Stimulated activated CD4-positive, alpha-beta T cell treated with anti-CD3 and anti-CD28 coated beads, Interleukin-12 subunit alpha, Interleukin-12 subunit beta, amount 100 ng/mL, for 24 hours (primary cell): ENCODE data around the gene NRAP.
A peak's percentile ranks its signal among the peaks of the same experiment; 100 is the strongest.

Experiments
- DNase-seq, 2 experiments: peaks; one replicate each; pipeline ENCODE4 v3.0.0-alpha.2; 2020; ENCODE audit warnings: low read depth in 2 of 2

Gene NRAP

DNA sequence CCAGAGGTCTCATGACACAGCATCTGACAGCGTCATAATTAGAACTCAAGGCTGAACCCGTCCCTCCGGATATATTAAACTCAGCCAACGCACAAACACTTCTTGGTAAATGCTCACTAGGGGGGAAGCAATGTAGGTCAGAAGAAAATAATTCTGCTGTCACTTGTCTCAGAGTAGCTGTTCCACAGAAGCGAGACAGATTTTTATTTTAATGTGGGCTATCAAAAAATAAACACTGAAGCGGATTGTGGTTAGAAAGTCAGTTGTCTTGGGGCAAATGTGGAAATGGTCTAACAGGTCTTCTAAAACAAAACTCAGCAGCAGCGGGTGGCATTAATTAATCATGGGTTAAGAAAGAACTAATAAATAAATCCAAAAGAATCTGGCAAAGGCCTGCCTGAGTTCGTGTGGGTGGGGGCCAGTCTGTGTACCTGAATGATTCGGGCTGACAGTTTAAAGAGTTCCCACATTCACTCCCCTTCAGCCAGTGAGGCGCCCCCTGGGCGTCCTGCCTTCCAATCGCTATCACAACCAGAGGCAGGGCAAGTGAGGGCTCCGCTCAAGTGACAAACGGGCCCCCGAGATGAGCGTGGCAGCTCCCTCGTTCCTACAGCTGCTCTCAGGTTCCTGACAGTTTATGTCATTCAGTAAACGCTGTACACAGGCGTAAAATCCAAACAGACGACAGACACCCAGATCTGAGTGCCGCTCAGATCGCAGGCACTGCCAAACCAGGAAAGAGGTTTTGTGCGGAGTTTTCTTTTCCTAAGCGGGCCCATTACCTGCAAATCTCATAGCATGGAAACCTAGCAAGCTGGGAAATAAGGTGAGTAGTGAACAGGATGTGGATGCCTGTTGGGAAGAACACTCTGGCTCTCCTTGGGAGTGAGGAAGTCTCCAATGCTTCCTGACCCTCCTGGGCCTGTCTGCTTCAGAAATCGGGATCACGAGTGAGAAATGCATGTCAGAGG lies 52.9 kb downstream of the NRAP start:
- DNase-seq, result no peak

DNA sequence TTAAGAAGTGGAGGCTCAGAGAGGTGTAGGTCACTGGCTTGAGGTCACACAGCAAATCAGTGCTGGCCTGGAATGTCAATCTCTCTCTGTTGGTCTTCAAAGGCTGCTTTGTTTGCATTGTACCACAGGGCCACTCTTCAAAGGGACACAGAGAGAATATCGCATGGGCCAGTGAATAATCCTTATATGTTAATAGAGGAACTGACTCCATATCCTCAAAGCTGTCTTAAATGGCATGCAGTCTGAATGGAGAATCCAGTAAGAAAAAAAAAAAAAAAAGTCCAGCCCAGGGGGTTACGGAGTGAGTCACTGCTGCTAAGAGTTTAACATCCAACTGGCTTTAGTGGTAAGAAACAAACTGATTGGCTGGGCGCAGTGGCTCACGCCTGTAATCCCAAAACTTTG lies 54.1 kb downstream of the NRAP start:
- no peak for DNase-seq

DNA sequence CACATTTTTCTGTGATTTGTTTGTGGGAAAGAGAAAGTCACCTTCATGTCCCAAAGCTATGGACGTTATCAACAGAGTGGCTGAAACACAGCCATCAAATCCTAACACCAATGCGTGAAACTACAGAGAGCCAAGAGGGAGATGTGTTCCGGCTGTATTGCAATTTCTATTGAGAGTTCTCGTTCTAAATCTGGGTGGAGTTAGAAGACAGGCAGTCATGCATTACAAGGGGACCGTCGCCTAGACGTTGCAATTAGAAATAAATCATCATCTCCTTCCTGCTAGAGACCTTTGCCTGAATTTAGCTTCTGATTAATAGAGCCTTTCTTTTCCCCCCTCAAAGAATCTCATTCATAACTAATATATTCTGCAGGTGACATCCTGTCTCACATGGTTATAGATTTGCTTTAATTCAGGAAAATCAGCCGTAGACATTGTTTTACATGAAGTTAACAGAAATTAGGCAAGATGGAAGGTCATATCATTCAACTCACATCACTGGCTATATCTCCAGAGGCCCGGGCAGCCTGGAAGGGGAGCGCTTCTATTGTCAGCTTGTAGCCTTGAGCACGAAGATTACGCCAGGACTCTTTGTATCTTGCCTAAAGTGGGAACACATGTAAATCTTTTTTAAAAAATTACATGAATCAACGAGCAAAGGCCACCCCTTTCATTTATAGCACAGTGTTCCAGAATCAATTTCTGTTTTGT lies 58.4 kb downstream of the NRAP start:
- no peak for DNase-seq

DNA sequence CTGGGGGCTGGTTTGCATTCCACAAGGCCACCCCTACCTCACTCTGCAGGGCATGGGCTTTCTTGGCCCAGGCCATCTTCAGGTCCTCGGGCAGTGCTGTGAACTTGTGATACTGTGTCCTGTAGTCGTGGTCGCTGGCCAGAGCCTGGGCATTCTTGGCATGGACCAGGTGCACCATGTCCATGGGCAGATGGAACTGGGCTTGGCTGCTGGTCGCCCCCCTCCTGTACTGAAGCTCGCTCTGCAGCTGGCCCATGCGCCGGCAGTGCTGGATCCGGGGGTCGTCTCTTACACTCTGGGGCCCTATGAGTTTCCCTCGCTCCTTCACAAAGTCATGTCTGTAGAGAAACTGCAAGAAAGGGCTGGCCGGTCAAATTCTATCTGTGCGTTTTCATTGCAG lies 59.3 kb downstream of the NRAP start:
- no peak for DNase-seq

DNA sequence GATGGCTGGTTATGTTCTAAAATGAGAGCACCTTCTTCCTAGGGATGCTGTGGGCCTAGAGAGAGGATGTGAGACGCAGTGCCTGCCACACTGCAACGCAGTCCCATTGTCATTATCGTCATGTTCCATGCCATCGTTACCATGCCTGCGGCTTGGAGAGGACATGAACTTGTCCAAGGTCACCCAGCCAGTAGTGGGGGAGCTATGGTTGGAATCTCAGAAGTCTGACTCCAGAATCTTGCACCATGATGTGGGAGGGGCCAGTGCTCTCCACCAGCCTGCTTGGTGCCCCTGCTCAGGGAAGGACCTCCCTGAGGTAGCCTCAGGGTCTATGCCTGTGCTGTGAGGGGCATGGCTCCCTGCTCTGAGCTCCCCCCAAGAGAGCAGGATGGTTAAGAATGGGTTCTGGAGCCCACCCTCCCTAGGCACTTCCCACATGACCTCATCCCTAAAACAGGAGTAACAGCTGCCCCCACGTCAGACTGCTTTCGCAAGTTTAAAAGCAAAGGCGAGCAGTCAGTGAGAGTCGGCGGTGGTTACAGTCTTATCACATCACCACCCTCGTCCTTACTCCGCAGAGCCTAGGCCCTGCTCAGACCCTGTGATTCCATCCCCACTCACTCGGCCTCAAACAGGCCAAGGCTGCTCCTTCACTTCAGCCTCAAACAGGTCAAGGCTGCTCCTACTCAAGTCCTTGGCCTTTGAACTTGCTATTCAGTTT lies 60.6 kb downstream of the NRAP start:
- DNase-seq, result no peak

DNA sequence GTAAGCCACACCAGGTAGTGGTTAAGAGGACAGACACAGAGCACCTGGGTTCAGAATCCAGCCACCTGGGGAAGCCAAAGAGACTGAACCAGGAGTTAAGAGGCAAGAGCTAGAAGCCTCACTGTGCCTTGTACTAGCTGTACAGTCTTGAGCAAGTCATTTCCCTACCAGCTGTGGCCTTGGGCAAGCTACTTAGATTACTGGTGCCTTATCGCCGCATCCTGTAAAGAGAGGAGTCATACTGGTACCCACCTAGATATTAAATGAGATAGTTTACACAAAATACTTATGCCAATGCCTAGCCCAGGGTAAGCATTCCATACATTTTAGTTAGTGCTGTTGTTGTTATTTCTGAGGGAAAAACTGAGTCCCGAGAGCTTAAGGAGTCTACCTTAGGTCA lies 63.3 kb downstream of the NRAP start:
- DNase-seq, result no peak

DNA sequence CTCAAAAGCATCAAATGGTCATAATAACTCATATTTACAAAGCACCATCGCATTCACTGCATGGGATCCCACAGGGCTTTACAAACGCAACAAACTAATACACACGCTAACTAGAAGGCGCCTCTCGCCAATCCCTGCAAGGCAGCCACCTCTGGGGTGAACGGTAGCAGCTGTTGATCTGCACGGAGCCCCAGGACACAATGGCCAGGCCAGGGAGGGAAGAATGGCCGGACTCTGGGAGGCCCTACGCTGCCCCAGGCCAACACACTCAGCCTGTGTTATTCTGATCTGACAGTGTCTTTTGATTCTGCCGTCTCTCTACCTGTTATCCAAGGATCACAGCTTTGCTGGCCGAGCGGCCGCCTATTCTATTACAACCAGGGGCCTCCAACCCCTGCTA lies 69.2 kb downstream of the NRAP start:
- DNase-seq, result no peak

DNA sequence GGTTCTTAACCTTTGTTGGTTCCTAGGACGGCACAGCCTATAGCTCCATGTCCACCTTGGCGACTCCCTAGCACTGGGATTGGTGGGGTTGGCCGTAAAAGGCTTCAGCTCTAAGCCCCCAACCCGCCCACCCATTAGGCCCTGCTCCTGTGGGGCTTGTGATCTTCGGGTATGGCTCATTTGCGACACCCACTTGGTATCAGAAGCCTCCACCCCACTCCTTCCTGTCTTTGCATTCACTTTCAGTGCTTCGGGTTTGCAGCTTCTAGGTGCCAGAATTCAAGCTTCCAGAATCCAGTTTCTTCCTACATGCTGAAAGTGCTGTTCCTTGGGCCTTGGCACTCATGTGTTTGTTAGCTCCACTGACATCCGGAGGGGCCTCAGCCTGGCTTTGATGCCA lies 71.5 kb downstream of the NRAP start:
- no peak for DNase-seq

DNA sequence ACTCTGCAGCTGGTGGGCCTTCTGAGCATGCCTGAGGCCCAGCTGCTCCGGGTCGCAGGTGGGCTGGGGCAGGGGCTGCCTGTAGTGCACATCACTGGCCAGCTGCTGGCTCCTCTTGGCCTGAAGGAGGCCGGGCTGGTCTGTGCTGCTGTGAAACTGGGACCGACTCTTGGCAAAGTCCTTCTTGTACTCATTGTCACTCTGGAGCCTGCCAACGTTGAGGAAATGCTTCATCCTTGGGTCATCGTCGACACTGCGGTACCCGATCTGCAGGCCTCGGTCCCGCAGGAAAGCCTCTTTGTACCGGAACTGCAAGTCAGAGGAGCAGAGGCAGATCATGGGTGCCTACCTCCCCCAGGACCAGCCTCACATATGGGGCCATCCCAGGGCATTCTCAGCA lies 73.3 kb downstream of the NRAP start:
- DNase-seq, result no peak

DNA sequence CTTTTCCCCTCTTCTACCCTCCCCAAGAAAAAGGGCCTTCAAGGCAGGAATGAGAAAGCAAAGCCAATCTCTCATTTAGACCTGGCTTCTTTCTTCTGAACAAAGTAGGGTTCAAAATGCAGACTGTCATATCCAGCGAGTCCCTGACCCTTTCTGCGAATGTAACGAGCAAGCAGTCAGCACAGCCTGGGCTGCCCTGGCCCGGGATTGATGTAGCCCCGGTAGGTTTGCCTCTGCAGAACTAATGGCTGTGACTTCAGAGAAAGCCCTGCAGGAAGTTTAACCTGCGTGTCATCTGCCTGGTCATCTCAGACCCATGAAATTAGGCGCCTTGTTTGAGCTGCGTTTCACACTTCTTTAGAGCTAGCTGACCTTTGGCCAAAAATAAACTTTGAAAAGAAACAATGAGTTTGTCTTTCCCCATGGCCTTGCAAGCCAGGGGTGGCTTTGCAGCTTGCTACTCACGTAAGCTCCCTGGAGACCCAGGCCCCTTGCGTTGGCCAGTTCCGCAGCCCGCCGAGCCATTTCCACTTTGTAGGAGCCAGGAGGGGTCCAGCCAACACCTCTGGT lies 74.6 kb downstream of the NRAP start:
- DNase-seq, result no peak

DNA sequence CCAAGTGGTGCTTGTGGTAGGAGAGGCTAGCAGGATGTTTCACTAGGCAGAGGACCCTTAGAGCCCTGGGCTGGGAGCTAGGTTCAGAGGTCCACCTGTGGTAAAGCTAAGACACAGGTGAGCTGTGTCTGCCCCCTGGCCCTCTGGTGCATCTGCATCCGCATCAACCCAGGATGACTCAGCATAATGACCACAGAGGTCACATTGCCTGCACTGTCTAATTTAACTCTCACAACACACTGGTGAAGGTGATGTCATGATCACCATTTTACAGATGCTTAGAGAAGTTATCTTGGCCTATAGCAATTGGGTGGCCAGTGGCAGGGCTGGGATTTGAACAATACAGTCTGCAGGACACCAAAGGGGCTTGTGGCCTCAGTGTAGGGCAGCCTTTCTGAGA lies 77.9 kb downstream of the NRAP start:
- DNase-seq, result no peak

DNA sequence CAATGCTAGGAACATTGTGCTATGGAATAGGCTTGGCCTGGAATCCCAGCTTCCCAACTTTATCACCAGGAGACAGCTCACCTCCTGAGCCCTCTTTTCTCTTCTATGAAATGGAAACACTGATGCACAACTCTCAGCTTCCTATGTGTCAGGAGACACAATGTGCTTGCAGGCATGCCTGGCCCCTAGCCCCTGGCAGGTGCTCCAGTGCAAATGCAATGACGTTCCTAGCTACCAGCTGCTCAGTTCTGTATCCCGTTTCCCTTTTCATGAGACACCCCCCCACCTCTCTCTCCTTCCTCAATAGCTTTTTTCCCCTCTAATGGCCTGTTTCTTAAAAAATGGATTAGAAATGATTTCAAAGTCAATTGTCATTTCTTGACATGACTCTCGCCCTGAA lies 80.3 kb downstream of the NRAP start:
- DNase-seq, result no peak

DNA sequence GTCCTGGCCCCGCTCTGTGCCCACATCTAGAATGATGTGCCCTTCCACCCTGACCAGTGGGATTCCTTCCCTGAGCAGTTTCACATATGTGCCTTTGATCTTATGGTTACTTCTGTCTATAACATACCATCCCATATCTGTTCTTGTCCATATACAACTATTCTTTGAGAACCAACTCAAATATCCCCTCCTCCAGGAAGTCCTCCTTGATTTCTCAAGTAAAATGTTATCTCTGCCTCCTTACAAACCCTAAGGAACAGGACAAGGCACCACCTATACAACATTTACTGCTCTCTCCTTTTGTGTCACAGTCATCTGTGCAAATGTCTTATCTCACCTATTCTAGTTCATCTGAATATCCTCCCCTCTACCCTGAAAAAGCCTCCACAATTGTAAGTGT lies 82.7 kb downstream of the NRAP start:
- no peak for DNase-seq

DNA sequence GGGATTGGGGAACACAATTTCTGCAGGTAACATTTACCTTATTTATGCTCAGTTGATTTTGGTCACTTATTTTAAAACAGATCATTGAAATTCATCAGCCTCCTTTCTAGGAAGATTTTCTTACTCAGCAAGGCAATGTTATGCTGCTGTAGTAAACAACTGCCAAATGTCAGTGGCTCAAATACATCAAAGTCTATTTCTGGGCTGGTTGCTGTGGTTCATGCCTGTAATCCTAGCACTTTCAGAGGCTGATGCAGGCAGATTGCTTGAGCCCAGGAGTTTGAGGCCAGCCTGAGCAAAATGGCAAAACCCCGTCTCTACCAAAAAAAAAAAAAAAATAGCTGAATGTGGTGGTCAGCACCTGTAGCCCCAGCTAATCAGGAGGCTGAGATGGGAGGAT lies 85.1 kb downstream of the NRAP start:
- DNase-seq, result no peak

DNA sequence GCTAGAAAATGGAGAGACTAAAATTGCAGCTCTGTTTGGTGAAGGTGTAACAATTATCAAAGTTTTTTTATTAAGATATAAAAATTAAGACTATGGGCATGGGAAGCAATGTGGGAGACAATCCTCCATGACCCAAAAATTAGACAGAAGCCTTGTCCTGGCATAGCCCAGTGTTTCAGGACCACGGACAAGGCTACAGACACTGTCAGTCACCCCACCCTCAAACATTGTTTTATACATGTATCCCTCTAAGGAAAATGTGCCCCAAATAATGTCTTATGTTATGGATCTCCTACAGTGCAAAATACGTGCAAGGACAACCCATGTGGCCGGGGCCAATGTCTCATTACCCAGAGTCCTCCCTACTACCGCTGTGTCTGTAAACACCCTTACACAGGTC lies 87.0 kb downstream of the NRAP start:
- no peak for DNase-seq

DNA sequence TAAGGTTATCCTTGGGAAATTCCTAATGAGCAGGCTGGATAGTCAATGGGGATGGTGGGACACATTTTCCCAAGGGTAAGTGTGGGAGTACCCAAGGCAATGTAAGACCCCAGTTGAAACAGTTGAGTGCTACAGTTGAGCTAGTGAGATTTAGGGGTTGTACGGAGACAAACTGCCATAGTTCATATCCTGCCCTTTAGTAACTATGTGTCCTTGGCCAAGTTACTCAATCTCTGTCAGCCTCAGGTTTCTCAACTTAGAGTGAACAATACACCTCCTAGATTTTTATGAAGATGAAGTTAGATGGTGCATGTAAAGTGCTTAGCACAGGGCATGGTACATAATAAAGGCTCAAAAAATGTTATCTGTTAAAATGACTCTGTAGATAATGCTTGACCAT lies 90.5 kb downstream of the NRAP start:
- DNase-seq, result no peak

DNA sequence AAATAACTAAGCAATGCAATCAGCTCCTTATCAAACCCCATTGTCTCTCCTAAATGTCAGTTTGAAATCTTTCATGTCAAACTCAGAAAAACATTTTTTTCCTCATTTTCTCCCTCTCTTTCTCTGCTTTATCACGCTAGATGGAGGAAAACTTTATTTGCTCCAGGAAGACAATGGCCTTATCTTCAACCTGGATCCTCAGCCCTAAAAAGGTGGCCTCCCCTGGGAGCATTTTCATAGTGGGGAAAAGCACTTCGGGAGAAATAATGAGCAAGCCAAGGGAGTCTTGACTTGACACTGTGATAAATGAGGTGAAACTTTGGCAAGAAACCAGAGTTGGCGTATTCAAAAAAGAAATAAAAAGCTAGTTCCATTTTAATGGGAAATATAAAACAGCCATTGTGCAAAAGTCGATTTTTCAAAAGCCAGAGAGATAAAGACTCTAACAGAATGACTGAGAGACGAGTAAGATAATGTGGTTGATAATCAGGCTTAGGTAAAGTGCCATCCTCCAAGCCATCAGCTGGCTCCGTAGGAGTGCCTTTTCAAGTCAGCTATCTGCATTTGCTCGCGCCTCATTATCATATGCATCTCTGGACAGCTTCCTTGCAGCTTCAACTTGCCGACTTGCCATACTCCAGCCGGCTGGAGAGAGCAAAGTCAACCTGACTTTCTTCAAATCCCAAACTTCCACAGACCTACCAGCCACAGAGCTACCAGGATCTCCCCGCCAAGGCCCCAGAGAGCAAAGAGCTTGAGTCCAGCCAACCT lies 91.1 kb downstream of the NRAP start:
- no peak for DNase-seq

DNA sequence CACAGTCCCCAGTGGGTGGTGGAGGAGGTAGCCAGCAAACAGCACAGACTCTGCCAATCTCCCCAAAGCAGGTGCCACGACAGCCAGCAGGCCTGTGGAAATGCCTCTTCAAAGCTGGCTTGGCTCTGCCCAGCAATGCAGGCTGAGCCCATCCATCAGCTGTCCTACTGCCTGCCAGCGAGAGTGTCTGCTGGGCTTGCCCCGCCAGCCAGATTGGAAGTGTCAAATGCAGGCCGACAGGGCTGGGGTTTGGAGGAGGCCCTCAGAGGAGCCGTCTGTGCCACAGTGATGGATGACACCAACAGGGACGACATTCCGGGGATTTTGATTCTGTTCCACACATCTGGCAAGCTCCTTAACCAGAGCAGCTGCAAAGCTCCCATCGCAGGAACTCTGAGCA lies 94.3 kb downstream of the NRAP start:
- no peak for DNase-seq

DNA sequence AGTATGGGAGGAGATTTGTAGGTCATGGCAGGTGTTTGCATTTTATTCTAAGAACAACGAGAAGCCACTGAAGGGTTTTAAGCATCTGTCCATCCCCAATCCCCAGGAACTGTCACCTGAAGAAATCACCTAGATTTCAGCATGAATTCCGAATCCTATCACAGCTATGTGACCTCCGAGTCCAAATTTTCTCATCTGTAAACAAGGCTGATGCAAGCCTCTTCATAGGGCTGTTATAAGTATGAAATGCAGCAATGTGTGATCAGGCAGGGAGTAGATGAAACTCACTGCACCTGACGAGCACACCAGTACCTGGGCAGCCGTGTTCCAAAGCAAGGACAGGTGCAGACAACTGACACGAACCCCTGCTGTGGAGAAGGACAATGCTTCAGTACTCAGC lies 97.0 kb downstream of the NRAP start:
- no peak for DNase-seq

DNA sequence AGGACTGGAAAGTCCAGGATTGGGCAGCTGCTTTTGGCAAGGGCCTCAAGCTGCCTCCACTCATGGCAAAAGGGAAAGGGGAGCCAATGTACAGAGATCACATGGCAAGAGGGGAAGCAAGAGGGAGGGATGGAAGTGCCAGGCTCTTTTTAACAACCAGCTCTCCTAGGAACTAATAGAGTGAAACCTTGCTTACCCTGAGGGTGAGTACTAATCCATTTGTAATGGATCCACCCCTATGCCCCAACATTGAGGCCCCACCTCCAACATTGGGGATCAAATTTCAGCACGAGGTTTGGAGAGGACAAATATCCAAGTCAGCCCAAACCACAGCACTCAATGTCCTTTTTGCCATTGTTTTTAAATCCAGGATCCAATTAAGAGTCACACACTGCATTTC lies 98.5 kb downstream of the NRAP start:
- no peak for DNase-seq

DNA sequence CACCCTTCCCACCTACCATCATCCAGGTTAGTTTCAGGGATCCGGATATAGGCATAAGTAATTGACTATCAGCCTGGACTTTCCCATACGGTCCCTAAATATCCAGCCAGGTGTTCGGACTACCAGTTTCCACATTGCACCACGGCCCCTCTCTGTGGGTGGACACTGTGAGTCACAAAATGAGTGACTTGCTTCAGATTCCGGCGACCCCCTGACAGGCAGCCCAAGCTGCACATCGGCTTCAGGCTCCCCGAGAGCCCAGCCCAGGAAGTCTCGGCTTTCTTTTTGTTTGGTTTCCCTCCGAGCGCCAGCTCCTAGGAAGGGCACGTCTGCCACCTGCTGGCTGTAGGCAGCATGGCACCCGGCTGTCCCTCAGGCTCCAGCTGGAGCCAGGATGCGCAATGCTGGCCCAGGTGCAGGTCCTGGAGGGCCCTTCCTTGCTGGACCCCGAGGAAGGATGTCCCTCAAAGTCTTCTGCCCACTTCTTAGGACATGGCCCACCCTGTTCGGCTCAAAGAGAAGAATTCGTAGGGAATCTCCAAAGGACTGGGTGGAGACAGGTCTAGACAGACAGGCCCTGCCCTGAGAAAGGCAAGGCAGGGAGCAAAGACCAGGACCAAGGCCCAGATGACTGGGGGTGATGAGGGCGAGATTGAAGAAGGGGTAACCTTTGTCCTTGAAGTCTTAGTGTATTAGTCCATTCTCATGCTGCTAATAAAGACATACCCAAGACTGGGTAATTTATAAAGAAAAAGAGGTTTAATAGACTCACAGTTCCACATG lies 100.3 kb downstream of the NRAP start:
- peak; percentile 39 to 68 for DNase-seq
